Activated T-cell treated with anti-CD3 and anti-CD28 coated beads, Interleukin-2, amount 50 U/mL, for 72 hours (primary cell): ENCODE measurements around the gene DHX35. TPM values are rescaled to one million over a fixed set of nuclear protein-coding genes. Genes with fewer than 3 reads are reported as not detected.
A peak's percentile ranks its signal among the peaks of the same experiment; 100 is the strongest.
"Not testable (repeated sequence)": the region's sequence is repeated elsewhere in the genome, so short reads cannot be mapped to it uniquely, and the experiment has no call there.

Experiments used
- ATAC-seq, 2 donors: fragments of 150-1000 bp; cut with Tn5 transposase; replicated peaks in 1 of 2; 2 replicates each; pipeline ENCODE4 v1.10.0; 2021; ENCODE audit warnings: moderate library complexity in 2 of 2, mild to moderate bottlenecking in 1 of 2
- DNase-seq, 2 donors: peaks; one replicate each; pipeline ENCODE4 v3.0.0; 2021 to 2022; ENCODE audit warnings: mixed read lengths in 1 of 2
- H3K27ac Mint-ChIP-seq: one replicate; pipeline ENCODE4 v1.8.0; 2022; ENCODE audit warnings: mild to moderate bottlenecking, moderate library complexity, mixed read lengths
- H3K27me3 Mint-ChIP-seq: one replicate; pipeline ENCODE4 v1.8.0; 2022; ENCODE audit warnings: low read depth, mixed read lengths
- H3K36me3 Mint-ChIP-seq, 2 donors: one replicate each; pipeline ENCODE4 v1.8.0; 2022; ENCODE audit warnings: mixed read lengths in 2 of 2, mild to moderate bottlenecking in 1 of 2; ENCODE audit not compliant: insufficient read depth in 2 of 2
- H3K4me1 Mint-ChIP-seq: one replicate; pipeline ENCODE4 v1.8.0; 2022; ENCODE audit warnings: low read depth, mixed read lengths
- H3K4me3 Mint-ChIP-seq, 2 donors: one replicate each; pipeline ENCODE4 v1.8.0; 2022; ENCODE audit warnings: mild to moderate bottlenecking in 2 of 2, mixed read lengths in 2 of 2, moderate library complexity in 2 of 2
- H3K9me3 Mint-ChIP-seq, 2 donors: one replicate each; pipeline ENCODE4 v1.8.0; 2022; ENCODE audit warnings: mixed read lengths in 2 of 2
- total RNA-seq, 2 donors: library from RNA; stranded (reverse); gene quantifications; one replicate each; pipeline ENCODE4 v1.2.3, GENCODE V29; 2022

Gene DHX35
- total RNA-seq, 2 donors from 2014 or later = 9.4 to 14.2 TPM

DNA sequence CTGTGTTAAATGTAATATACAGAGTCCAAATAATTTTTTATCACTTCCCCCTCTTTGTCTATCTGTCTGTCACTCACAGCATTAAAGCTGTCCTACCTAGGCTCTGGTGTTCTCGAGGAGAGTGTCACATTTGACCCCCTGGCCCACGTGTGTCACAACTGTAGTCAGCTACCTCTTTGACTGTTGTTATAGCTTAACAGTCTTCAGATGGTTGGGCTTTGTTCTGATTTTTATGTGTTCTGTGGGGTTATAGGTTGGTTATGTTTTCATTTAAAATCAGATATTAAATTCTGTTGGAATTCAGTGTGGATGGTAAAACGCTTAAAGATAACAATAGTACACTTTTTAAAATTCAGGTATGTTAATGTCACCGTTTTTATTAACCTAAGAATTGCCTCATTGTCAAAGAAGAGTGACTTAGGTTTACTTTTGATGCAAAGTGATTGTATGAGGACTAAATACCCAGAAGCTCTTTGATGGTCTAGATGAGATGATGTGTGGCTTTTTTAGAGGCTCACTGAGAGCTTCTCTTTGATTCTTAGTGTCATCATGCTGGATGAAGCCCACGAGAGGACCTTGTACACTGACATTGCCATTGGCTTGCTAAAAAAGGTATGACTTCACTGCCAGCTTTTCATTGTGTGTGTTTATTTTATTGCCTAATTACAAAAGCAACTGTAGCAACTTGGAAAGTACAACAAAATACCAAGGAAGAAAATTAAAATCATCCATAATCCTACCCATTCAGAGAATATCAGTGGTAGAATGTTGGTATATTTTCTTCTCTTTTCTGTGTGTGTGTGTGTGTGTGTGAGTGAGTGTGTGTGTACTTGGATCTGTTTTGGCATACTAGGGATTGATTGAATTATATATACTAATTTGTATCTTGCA, 29.9 kb downstream of the DHX35 start:
- H3K4me3 Mint-ChIP-seq = no peak overlapping the region
- H3K36me3 Mint-ChIP-seq = peaks cover 0 to 15% of the 10 kb centered on the region in 2 donors
- H3K27ac Mint-ChIP-seq = peak overlapping the region; percentile 62
- no peaks in the 10 kb centered on the region for H3K27me3 Mint-ChIP-seq
- no peaks in the 10 kb centered on the region for H3K9me3 Mint-ChIP-seq
- DNase-seq (no peak), ATAC-seq (no peak)
- peaks cover 16% of the 10 kb centered on the region for H3K4me1 Mint-ChIP-seq

DNA sequence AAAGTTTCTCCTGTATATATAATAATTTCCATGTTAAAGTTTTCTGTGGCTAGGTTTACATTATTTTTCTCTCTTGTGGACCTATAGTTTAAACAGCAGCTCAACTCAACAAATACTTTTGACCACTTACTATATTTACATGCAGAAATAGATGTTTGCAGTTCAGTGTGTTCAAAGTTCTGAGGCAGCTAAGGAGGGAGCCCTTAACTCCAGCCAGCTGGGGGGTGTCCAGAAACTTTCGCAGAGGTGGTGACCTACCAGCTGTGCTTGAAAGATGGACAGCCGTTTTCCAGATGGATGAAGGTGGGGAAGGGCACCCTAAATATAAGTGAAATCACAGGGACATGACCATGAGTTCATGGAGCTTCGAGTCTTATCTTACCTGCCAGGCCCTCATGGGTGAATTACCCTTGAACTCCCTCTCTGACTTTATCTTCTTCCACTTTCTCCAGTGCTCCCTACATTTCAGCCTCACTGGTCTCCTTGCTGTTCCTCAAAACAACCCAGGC, 33.4 kb downstream of the DHX35 start:
- ATAC-seq (no peak), DNase-seq (no peak)
- Mint-ChIP-seq H3K36me3 (peaks cover 10 to 20% of the 10 kb centered on the region in 2 donors), H3K4me3 (no peak overlapping the region), H3K27ac (no peak overlapping the region), H3K27me3 (no peaks in the 10 kb centered on the region), H3K4me1 (peaks cover 36% of the 10 kb centered on the region), H3K9me3 (no peaks in the 10 kb centered on the region)

DNA sequence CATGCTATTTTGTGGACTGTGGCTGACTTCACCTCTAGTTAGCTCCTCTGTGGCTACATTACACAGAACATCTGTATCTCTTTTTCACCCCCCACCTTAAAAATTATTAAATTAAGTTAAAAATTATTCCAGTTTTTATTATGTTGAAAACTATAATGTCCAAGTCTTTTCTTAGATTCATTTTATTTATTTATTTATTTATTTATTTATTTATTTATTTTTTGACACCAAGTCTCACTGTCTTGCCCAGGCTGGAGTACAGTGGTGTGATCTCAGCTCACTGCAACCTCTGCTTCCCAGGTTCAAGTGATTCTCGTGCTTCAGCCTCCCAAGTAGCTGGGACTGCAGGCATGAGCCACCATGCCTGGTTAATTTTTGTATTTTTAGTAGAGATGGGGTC, 34.7 kb downstream of the DHX35 start:
- not testable (repeated sequence) for H3K9me3 Mint-ChIP-seq, H3K27me3 Mint-ChIP-seq, H3K27ac Mint-ChIP-seq, DNase-seq, ATAC-seq, H3K4me3 Mint-ChIP-seq
- peaks cover 36% of the 10 kb centered on the region for H3K4me1 Mint-ChIP-seq
- H3K36me3 Mint-ChIP-seq = peaks cover 10 to 20% of the 10 kb centered on the region in 2 donors

DNA sequence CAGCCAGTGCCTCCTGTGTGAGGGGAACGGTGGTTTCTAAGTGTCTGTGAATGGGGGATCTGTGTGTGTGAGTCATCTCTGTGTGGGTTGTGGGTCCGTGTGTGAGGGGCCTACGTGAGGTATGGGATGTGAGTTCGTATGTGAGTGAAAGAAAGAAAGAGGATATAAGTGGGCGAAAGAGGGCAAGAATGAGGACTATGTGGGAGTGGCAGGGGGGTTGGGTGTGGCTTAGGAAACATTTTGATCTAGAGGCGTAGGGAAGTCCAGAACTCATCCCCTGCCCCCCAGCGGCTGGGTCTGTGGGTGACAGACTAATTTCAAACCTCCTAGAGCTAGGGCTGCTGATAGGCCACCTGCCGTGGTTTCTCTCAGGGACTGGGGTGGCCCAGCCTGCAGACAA, 35.5 kb downstream of the DHX35 start:
- Mint-ChIP-seq H3K27ac (no peak overlapping the region), H3K4me3 (peak overlapping the region; percentile 17 to 38), H3K4me1 (peaks cover 36% of the 10 kb centered on the region), H3K36me3 (peaks cover 10 to 21% of the 10 kb centered on the region in 2 donors), H3K9me3 (no peaks in the 10 kb centered on the region), H3K27me3 (no peaks in the 10 kb centered on the region)
- peak; percentile 77 to 81 for DNase-seq
- peak; percentile 92 to 93 for ATAC-seq

DNA sequence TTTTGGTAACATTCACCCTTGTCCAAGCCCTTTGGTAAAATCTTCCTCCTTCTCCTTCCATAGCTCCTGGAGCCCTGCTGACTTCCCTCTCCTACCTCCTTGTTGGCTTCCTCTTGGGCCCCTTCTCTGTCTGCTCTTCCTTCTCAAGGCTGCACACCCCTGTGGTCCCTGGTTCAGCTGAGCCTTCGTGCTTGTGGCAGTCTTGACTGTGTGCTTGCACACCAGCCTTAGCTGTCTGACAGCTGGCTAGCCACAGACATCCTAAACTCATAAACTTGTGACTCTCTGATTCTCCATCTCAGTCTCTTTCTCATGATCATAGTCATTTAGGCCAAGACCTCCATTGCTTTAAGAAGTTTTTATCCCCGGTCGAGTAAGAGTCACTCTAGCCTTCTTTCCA, 37.1 kb downstream of the DHX35 start:
- Mint-ChIP-seq H3K27me3 (no peaks in the 10 kb centered on the region), H3K36me3 (peaks cover 10 to 34% of the 10 kb centered on the region in 2 donors), H3K4me3 (peak overlapping the region; percentile 73 to 79), H3K4me1 (peaks cover 36% of the 10 kb centered on the region), H3K9me3 (no peaks in the 10 kb centered on the region), H3K27ac (peak overlapping the region; percentile 71)
- no peak for DNase-seq
- ATAC-seq = no peak

DNA sequence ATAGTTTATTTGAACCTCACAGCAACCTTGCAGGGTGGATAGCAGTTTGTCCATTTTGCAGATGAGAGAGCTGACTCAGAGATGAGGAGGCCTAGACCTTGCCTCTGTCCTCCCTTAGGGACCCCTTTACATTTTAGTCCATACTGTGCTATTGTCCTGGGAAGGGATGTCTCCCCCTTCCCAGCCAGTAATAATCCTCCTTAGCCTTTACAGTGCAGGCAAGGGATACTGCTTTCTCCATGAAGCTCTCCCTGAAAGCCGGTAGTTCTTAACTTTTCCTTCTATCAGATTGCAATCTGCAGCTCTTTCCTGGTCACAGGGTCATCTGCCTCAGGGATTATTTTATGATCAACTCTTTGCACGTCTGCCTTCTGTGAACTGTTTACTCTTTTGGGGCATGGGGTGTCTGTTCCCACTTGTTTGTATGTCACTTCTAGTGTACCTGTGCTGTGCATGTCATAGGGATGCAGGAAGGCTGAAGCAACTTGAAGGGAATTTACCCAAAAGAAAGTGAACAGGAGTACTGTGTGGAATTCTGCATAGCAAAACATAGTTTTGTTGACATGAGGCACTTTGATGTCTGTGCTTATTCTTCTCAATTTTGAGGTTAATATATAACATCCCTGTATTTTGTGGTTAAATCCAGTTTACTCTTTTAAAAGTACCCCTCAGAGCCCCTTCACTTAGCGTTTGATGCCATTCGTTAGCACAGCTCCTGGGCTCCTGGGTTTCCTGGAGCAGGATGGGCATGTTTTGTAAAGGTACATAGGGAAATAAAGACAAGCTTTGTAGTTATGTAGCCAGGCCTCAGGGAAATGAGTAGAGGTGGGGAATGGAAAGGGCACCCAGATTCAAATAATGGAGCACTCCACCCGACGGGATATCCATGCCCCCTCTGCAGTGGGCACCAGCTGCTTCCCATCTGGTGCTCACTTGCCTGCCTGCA, 38.1 kb downstream of the DHX35 start:
- H3K27ac Mint-ChIP-seq = no peak overlapping the region
- no peaks in the 10 kb centered on the region for H3K27me3 Mint-ChIP-seq
- peak overlapping the region in 1 of 2 donors; percentile 79 for H3K4me3 Mint-ChIP-seq
- peaks cover 10 to 37% of the 10 kb centered on the region in 2 donors for H3K36me3 Mint-ChIP-seq
- no peaks in the 10 kb centered on the region for H3K9me3 Mint-ChIP-seq
- no peak for ATAC-seq
- DNase-seq = no peak
- H3K4me1 Mint-ChIP-seq = peaks cover 36% of the 10 kb centered on the region

DNA sequence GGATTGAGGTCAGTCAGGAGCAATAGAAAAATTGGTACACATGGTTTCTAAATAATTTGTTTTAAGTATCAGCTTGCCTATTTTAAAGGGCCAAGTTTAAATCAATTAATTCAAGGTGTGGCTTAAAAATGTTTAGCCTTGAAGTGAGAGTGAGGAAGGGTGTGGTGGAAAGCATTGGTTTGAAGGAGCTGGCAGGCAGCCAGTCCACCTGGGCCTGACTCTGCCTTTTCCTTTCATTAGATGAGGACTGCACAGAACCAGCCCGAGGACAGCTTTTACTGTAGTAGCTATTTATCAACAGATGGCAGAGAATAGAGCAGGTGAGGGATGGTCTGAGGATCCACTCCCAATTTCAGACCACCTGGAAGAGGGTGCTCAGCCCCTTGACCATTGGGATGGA, 42.4 kb downstream of the DHX35 start:
- H3K36me3 Mint-ChIP-seq = peaks cover 10 to 40% of the 10 kb centered on the region in 2 donors

DNA sequence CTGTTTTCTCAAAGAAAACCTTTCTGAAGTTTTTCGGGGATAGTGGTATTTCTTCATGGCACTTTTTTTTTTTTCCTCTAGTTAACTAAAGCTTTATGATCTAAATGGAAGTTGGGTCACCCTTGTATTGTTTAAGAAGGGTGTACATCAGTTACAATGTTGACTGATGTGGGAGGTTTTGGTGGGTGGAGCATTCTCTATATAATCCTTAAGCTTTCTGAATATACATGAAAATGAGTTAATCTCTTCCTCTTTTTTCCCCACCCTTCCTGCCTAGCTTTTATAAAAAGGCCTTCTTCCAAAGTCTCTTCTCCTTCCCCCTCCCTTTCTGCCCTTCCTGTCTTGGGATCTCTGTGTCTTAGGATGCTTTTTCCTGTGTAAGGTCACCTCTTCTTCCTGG, 47.2 kb downstream of the DHX35 start:
- Mint-ChIP-seq H3K36me3 (peaks cover 5 to 29% of the 10 kb centered on the region in 2 donors), H3K4me1 (peaks cover 12% of the 10 kb centered on the region), H3K4me3 (no peak overlapping the region), H3K27ac (no peak overlapping the region), H3K27me3 (no peaks in the 10 kb centered on the region), H3K9me3 (no peaks in the 10 kb centered on the region)
- DNase-seq (no peak), ATAC-seq (no peak)

More for the DNA sequence above, 42.4 kb downstream of the DHX35 start:
- Mint-ChIP-seq H3K27ac (no peak overlapping the region), H3K27me3 (no peaks in the 10 kb centered on the region), H3K9me3 (no peaks in the 10 kb centered on the region), H3K4me1 (peaks cover 16% of the 10 kb centered on the region), H3K4me3 (no peak overlapping the region)
- ATAC-seq = no peak
- no peak for DNase-seq

DNA sequence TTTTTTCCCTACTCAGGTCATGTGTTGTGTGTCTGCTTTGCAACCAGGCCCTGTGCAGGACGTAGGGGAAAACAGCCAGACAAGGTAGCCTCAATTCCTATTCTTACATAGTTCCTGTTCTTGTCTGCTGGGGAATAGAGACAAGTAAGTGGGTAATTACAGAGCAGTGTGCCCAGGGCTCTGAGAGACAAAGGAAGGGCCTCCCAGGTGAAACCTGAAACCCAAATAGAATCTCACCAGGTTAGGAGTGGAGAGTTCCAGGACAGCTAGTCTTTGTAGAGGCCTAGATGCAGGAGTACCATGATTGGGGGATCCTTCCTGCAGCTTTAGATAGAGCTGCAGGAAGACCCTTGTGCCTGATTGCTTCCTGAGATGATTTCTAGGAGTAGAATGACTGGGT, 48.4 kb downstream of the DHX35 start:
- no peak overlapping the region for H3K27ac Mint-ChIP-seq
- peaks cover 6 to 28% of the 10 kb centered on the region in 2 donors for H3K36me3 Mint-ChIP-seq
- no peaks in the 10 kb centered on the region for H3K9me3 Mint-ChIP-seq
- H3K27me3 Mint-ChIP-seq = no peaks in the 10 kb centered on the region
- DNase-seq = no peak
- no peak for ATAC-seq
- H3K4me3 Mint-ChIP-seq = no peak overlapping the region
- H3K4me1 Mint-ChIP-seq = peaks cover 12% of the 10 kb centered on the region

DNA sequence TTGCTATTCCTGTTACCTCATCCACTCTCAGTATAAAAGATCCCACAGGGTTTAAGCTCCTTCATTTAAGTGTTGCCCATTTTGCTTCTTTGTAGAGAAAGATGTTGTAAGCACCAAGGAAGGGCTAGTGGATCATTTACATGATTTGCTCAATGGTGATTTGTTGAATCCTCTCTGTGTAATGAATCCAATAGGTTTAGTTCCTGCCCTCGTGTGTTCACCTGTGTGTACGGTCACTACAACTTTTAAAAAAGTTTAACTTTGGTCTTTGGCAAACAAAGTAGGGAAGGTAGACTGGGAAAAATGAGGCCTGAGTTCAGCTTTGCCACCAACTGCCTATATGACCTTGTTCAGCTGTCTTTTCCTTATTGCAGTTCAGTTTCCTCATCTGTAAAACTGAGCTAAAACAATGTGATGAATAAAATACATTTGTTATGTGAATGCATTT, 51.5 kb downstream of the DHX35 start:
- H3K27me3 Mint-ChIP-seq = no peaks in the 10 kb centered on the region
- peaks cover 13 to 36% of the 10 kb centered on the region in 2 donors for H3K36me3 Mint-ChIP-seq
- ATAC-seq (no peak), DNase-seq (no peak)
- H3K27ac Mint-ChIP-seq = no peak overlapping the region
- H3K9me3 Mint-ChIP-seq = peaks cover 0 to 2% of the 10 kb centered on the region in 2 donors
- H3K4me1 Mint-ChIP-seq = peaks cover 34% of the 10 kb centered on the region
- no peak overlapping the region for H3K4me3 Mint-ChIP-seq

DNA sequence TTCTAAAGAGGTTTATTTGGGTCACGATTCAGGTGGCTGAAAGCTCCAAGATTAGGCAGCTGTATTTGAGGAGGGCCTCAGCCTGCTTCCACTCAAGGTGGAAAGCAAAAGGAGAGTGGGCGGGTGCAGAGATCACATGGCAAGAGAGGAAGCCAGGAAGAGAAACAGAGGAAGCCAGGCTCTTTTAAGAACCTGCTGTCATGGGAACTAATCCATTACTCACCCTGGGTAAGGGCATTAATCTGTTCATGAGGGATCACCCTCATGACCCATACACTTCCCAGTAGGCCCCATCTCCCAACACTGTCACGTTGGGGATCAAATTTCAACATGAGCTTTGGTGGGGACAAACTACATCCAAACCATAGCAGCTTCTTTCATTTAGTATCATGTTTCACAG, 53.9 kb downstream of the DHX35 start:
- Mint-ChIP-seq H3K36me3 (peaks cover 16 to 34% of the 10 kb centered on the region in 2 donors), H3K9me3 (peaks cover 1 to 2% of the 10 kb centered on the region in 2 donors), H3K27ac (no peak overlapping the region), H3K4me1 (peaks cover 54% of the 10 kb centered on the region), H3K27me3 (no peaks in the 10 kb centered on the region), H3K4me3 (peak overlapping the region; percentile 5 to 48)
- ATAC-seq (no peak), DNase-seq (no peak)

DNA sequence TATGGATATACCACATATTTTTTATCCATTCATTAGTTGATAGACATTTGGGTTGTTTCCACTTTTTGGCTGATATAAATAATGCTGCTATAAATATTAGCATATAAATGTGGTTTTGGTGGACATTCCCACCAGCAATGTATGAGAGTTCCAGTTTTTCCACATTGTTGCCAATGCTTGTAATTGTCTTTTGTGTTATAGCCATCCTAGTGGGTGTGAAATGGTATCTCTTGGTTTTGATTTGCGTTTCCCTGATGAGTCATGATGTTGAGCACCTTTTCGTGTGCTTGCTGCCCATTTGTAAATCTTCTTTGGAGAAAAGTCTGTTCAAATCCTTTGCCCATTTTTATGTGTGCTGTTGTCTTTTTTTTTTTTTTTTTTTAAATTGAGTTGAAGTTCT, 54.4 kb downstream of the DHX35 start:
- Mint-ChIP-seq H3K9me3 (peaks cover 1 to 2% of the 10 kb centered on the region in 2 donors), H3K27me3 (no peaks in the 10 kb centered on the region), H3K27ac (no peak overlapping the region), H3K4me3 (no peak overlapping the region), H3K36me3 (peaks cover 16 to 34% of the 10 kb centered on the region in 2 donors), H3K4me1 (peaks cover 57% of the 10 kb centered on the region)
- no peak for DNase-seq
- no peak for ATAC-seq

DNA sequence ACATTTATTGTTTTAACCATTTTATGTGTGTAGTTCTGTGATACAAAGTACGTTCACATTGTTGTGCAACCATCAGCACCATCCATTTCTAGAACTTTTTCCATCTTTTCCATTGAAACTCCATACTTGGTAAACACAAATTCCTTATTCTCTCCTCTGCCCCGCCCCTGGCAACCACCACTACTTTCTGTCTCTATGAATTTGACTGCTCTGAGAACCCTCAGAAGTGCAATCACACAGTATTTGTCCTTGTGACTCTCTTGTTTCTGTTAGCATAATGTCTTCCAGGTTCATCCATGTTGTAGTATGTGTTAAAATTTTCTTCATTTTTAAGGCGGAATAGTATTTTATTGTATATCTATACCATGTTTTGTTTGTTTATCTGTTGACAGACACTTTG, 56.9 kb downstream of the DHX35 start:
- DNase-seq (no peak), ATAC-seq (no peak)
- H3K4me1 Mint-ChIP-seq = peaks cover 82% of the 10 kb centered on the region
- H3K27ac Mint-ChIP-seq = no peak overlapping the region
- peaks cover 21 to 40% of the 10 kb centered on the region in 2 donors for H3K36me3 Mint-ChIP-seq
- H3K27me3 Mint-ChIP-seq = no peaks in the 10 kb centered on the region
- peak overlapping the region in 1 of 2 donors; percentile 5 for H3K4me3 Mint-ChIP-seq
- peaks cover 1 to 2% of the 10 kb centered on the region in 2 donors for H3K9me3 Mint-ChIP-seq
